Subcutaneous adipose tissue (tissue), 4 donors: ENCODE measurements around the gene PSMB5. TPM values are rescaled to one million over a fixed set of nuclear protein-coding genes. Genes with fewer than 3 reads are reported as not detected.

Experiments used
- total RNA-seq, 4 donors: library from RNA; depleted of rRNA; stranded (reverse); fragments of >200 nt; gene quantifications; one replicate each; pipeline ENCODE4 v1.1.0, GENCODE V29; 2016
- TF ChIP-seq, protein P1 (sequence below): fragments of 450-650 bp; IDR thresholded peaks from one replicate; pipeline ENCODE4 v1.5.1; 2016; ENCODE audit warnings: low read depth, mild to moderate bottlenecking, control low read depth, antibody characterized with exemption, moderate library complexity

PSMB5 gene
- total RNA-seq, 4 donors from 2014 or later = 81.6 to 131 (median 104) TPM

DNA sequence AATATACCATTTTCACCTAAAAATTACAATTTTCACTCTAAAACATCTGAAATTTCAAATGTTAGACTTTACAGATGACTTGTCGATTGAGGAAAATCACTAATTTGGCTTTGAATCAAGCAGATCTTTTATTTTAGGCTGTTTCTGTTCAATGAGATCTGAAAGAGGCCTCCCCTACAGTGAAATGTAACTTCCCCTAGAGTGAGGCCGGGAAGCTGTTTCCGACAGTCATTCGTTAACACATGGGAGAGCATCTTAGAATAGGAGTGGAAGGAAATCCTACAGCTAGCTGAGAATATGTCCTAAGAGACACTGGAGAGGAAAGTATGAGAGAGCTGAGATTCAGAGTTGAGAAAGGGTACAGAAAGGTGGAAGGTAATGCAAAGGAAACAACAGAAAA is 19.1 kb downstream of the PSMB5 start:
- TF ChIP-seq, protein P1, sequence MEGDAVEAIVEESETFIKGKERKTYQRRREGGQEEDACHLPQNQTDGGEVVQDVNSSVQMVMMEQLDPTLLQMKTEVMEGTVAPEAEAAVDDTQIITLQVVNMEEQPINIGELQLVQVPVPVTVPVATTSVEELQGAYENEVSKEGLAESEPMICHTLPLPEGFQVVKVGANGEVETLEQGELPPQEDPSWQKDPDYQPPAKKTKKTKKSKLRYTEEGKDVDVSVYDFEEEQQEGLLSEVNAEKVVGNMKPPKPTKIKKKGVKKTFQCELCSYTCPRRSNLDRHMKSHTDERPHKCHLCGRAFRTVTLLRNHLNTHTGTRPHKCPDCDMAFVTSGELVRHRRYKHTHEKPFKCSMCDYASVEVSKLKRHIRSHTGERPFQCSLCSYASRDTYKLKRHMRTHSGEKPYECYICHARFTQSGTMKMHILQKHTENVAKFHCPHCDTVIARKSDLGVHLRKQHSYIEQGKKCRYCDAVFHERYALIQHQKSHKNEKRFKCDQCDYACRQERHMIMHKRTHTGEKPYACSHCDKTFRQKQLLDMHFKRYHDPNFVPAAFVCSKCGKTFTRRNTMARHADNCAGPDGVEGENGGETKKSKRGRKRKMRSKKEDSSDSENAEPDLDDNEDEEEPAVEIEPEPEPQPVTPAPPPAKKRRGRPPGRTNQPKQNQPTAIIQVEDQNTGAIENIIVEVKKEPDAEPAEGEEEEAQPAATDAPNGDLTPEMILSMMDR = no peak

DNA sequence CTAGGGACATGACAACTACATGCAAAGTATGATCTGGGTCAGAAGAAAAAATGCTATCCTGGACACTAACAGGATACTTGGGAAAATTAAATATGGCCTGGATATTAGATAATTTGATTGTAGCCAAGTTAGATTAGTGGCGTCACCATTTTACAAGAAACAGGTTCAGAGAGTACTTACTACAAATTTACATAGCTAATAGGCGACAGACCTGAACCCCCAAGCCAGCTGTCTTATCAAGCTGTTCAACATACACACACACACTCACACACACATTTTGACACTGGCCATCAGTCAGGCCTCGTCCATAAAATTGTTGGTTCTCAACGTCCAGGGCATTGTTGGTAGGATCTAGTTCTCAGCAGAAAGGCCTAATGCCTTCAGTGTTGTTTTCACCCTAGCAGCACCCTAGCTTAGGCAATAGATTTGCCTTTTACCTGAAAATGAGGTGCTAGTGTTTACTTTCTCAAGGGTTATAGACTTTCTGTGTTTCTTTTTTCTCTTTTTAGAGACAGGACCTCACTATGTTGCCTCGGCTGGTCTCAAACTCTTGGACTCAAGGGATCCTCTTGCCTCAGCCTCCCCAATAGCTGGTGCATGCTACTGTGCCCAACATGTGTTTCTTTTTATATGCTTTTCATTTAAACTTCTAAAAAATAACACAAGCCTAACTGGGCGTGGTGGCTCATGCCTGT is 21.5 kb downstream of the PSMB5 start:
- TF ChIP-seq, protein P1 = no peak

DNA sequence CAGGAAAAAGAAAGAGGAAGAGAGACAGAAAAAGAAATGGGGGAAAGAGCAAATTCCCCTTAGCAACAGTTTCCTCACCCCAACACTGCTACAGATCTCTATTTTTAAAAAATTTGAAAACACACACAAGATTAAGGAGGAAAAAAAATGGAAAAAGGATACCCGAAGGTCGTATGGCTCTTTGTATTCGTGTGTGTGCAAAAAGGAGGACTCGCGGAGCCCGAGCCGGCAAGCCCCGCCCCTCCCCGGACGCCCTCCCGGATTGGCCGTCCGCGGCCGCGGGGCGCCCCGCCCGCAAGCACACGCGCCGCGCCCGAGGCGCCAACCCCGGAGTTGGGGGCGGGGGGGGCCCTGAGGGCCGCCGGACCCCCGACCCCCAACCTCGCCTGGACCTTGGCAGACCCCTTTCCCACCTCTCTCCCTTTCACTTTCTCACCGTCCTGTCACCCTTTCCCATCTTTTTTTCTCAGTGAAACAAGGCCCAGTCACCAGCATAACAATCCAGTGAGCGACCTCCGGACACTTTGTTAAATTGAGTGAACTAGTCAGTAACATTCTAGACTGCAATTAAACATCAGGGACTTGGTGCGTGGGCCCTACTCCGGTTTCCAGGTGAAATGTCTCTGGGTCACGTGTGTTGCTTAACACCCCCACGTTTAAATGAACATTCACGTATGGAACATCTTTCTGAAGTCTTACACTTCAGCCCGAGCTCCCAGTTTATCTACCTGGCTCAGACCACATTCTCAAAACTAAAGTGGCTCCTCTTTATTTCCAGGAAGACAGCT is 24.6 kb downstream of the PSMB5 start, which contains the start of gene C14orf93:
Gene C14orf93 (minus strand): TSS at position 205 of the 788 bp plus-strand sequence. CDS start 11,120 bp downstream, outside the sequence.
- TF ChIP-seq, protein P1 = no peak

DNA sequence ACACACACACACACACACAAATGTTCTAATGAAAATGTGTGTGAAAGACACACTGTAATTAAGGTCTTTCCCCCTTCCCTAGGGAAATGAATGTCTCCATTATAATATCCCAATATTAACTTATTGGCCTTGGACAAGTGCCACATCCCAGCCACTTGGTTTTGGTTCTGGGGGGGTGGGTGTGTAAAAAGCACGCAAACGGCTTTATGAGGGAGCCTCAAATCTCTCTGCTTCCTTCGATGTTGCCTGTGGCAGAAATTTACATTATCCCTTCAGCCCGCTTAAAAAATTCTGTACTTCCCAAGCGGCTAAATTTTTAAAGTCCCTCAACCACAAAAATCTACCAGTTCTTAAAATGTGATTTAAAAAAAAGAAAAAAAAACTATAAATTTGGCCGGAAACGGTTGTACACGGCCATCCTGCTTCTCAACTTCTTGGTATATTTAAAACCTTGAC is 25.2 kb downstream of the PSMB5 start:
- TF ChIP-seq, protein P1 = no peak

DNA sequence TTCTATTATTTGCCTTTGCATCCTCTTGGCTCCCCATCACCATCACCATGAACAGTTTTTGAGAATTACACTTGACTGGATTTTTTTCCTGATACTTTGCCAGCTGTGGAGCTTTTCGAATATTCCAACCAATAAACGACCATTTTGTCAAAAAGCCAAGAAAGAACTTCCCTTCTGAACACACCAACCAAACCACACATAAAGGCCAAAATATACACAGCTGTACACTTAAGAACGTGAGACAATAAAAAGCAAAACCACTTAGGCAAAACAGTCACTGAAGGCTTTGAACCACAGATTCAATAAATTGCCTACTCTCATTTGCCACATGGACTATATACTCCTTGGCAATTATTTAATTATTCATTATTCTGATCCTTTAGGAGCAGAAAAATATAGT is 25.9 kb downstream of the PSMB5 start:
- TF ChIP-seq, protein P1 = no peak

DNA sequence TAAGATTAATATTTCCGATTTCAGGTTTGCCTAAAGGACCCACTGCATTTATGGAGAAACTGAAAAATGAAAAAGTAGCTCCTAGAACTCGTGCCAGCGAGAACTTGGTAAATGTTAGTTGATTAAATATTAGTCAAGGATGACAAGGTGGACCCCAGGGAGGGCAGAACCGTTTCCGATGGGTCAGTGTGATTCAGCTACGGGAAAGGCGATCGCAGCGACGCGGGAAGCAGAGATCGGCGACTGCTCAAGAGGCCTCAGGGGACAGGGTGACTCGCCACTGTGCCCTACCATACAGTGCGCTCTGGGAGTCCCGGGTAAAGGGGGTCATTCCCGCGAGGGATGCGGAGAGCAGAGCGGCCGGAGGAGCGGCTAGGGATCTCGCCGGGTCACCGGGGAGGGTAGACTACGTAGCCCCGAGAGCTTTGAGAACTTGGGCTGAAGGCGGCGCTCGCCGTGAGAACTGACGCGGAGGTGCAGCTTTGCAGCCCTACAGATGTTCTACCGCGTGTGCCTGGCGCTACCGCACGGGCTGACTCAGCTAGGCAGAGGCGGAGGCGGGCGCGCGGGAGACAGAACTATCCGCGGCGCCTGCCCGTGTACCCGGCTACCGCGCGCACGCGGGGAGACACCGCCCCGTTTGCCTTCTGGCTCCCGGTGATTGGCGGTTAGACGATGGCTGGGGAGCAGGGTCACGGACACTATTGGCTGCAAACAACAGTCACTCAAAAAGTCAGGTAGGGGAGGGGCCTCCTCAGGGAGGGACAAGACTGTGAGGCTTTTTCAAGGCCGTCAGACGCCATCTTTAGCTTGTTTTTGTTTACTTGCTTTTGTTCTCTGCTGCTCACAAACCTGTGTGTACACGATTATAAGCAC is 27.9 kb downstream of the PSMB5 start:
- TF ChIP-seq, protein P1 = no peak
